Measurements from ENCODE around the gene BCKDHA. TPM values are rescaled to one million over a fixed set of nuclear protein-coding genes. Genes with fewer than 3 reads are reported as not detected.

The BCKDHA gene
- total and polyA plus RNA-seq, 9 of the 15 experiments (the other 6 are each of a cell fraction or from before 2014, with no cell fraction given): 4.5 to 52.5 (median 14.1) TPM

DNA sequence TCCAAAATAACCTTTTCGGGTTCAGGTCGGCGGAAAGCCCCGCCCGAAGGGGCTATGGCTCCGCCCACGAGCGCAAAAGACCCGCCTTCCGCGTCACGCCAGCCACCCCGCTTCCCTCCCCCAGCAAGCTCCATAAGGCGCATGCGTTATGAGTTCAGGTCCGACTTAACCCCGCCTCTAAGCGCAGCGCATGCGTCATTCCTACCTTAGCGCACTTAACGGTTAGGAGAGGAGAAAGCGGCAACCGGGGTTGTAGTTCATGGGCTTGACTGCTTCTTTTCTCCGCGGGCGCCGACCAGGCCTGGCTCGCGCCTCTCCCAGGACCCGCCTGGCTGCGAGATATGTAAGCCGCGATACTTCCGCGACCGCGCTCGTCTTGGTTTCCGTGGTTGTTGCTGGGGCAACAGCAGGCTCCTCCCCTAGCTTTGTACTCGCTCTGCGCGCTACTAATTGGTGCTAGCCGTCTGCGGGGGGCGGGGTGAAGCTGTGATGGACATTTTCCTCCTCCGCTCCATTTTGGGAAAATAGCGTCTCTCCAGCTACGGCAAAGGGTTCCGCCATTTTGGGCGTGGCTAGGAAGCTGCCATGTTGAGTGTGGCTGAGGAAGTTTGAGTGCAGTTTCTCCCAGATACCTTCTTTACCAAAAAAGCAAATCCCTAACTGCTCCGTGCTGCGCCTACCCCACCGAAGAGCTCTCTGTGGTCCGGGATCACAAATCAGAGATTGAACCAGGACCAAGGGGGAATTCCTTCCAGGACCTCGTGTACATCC, 33.7 kb upstream of the BCKDHA start, which contains the start of gene B9D2 (continued):
- TF ChIP-seq, protein P1, sequence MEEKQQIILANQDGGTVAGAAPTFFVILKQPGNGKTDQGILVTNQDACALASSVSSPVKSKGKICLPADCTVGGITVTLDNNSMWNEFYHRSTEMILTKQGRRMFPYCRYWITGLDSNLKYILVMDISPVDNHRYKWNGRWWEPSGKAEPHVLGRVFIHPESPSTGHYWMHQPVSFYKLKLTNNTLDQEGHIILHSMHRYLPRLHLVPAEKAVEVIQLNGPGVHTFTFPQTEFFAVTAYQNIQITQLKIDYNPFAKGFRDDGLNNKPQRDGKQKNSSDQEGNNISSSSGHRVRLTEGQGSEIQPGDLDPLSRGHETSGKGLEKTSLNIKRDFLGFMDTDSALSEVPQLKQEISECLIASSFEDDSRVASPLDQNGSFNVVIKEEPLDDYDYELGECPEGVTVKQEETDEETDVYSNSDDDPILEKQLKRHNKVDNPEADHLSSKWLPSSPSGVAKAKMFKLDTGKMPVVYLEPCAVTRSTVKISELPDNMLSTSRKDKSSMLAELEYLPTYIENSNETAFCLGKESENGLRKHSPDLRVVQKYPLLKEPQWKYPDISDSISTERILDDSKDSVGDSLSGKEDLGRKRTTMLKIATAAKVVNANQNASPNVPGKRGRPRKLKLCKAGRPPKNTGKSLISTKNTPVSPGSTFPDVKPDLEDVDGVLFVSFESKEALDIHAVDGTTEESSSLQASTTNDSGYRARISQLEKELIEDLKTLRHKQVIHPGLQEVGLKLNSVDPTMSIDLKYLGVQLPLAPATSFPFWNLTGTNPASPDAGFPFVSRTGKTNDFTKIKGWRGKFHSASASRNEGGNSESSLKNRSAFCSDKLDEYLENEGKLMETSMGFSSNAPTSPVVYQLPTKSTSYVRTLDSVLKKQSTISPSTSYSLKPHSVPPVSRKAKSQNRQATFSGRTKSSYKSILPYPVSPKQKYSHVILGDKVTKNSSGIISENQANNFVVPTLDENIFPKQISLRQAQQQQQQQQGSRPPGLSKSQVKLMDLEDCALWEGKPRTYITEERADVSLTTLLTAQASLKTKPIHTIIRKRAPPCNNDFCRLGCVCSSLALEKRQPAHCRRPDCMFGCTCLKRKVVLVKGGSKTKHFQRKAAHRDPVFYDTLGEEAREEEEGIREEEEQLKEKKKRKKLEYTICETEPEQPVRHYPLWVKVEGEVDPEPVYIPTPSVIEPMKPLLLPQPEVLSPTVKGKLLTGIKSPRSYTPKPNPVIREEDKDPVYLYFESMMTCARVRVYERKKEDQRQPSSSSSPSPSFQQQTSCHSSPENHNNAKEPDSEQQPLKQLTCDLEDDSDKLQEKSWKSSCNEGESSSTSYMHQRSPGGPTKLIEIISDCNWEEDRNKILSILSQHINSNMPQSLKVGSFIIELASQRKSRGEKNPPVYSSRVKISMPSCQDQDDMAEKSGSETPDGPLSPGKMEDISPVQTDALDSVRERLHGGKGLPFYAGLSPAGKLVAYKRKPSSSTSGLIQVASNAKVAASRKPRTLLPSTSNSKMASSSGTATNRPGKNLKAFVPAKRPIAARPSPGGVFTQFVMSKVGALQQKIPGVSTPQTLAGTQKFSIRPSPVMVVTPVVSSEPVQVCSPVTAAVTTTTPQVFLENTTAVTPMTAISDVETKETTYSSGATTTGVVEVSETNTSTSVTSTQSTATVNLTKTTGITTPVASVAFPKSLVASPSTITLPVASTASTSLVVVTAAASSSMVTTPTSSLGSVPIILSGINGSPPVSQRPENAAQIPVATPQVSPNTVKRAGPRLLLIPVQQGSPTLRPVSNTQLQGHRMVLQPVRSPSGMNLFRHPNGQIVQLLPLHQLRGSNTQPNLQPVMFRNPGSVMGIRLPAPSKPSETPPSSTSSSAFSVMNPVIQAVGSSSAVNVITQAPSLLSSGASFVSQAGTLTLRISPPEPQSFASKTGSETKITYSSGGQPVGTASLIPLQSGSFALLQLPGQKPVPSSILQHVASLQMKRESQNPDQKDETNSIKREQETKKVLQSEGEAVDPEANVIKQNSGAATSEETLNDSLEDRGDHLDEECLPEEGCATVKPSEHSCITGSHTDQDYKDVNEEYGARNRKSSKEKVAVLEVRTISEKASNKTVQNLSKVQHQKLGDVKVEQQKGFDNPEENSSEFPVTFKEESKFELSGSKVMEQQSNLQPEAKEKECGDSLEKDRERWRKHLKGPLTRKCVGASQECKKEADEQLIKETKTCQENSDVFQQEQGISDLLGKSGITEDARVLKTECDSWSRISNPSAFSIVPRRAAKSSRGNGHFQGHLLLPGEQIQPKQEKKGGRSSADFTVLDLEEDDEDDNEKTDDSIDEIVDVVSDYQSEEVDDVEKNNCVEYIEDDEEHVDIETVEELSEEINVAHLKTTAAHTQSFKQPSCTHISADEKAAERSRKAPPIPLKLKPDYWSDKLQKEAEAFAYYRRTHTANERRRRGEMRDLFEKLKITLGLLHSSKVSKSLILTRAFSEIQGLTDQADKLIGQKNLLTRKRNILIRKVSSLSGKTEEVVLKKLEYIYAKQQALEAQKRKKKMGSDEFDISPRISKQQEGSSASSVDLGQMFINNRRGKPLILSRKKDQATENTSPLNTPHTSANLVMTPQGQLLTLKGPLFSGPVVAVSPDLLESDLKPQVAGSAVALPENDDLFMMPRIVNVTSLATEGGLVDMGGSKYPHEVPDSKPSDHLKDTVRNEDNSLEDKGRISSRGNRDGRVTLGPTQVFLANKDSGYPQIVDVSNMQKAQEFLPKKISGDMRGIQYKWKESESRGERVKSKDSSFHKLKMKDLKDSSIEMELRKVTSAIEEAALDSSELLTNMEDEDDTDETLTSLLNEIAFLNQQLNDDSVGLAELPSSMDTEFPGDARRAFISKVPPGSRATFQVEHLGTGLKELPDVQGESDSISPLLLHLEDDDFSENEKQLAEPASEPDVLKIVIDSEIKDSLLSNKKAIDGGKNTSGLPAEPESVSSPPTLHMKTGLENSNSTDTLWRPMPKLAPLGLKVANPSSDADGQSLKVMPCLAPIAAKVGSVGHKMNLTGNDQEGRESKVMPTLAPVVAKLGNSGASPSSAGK (IDR thresholded peaks at IDR 0.05): no peak
- TF ChIP-seq ZNF174 (CRISPR knock-in tag; IDR thresholded peaks at IDR 0.05): no peak
- TF ChIP-seq PTTG1 (tag; IDR thresholded peaks at IDR 0.05; ENCODE audit: low read depth): no peak
- TF ChIP-seq, protein P2, sequence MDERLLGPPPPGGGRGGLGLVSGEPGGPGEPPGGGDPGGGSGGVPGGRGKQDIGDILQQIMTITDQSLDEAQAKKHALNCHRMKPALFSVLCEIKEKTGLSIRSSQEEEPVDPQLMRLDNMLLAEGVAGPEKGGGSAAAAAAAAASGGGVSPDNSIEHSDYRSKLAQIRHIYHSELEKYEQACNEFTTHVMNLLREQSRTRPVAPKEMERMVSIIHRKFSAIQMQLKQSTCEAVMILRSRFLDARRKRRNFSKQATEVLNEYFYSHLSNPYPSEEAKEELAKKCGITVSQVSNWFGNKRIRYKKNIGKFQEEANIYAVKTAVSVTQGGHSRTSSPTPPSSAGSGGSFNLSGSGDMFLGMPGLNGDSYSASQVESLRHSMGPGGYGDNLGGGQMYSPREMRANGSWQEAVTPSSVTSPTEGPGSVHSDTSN (CRISPR knock-in tag; IDR thresholded peaks at IDR 0.05; ENCODE audit: low read depth): no peak
- TF ChIP-seq, protein P2 (tag; conservative IDR thresholded peaks at IDR 0.05; ENCODE audit: low read depth): peak; percentile 92
- TF ChIP-seq LCOR (CRISPR knock-in tag; IDR thresholded peaks at IDR 0.05): peak; percentile 85
- no peak for TF ChIP-seq SMAD2 (IDR thresholded peaks at IDR 0.05; ENCODE audit: low read depth, low read length)
- TF ChIP-seq, protein P3, sequence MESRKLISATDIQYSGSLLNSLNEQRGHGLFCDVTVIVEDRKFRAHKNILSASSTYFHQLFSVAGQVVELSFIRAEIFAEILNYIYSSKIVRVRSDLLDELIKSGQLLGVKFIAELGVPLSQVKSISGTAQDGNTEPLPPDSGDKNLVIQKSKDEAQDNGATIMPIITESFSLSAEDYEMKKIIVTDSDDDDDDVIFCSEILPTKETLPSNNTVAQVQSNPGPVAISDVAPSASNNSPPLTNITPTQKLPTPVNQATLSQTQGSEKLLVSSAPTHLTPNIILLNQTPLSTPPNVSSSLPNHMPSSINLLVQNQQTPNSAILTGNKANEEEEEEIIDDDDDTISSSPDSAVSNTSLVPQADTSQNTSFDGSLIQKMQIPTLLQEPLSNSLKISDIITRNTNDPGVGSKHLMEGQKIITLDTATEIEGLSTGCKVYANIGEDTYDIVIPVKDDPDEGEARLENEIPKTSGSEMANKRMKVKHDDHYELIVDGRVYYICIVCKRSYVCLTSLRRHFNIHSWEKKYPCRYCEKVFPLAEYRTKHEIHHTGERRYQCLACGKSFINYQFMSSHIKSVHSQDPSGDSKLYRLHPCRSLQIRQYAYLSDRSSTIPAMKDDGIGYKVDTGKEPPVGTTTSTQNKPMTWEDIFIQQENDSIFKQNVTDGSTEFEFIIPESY (CRISPR knock-in tag; IDR thresholded peaks at IDR 0.05): no peak
- no peak for TF ChIP-seq CBFA2T2 (conservative IDR thresholded peaks at IDR 0.05)
- no peak for TF ChIP-seq TAF15 (IDR thresholded peaks at IDR 0.05; ENCODE audit: low read depth, low read length)
- TF ChIP-seq KLF13 (tag; IDR thresholded peaks at IDR 0.05; ENCODE audit: borderline replicate concordance, low read depth): no peak

Data from K562 (cell line).